ENCODE results near the gene ANO10.

DNA sequence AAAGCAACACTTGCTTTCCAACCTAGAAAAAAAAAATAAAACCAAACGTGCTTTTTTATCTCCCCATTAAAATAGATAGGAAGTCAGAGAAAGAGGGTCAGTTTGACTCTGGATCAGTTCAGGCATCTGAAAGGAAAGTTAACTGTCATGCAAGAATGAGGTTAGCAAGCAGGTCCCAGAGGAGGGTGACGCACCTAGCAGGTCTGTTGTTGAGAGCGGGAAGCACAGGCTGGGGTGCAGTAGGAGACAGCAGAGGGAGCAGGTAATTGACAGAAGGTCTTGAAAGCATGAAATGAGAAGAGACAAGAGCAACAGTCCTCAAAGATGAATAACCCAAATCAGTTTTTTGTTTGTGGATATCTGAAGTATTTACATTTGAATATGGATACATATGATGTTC, 82.5 kb downstream of the ANO10 start:
- TF ChIP-seq, protein P1, sequence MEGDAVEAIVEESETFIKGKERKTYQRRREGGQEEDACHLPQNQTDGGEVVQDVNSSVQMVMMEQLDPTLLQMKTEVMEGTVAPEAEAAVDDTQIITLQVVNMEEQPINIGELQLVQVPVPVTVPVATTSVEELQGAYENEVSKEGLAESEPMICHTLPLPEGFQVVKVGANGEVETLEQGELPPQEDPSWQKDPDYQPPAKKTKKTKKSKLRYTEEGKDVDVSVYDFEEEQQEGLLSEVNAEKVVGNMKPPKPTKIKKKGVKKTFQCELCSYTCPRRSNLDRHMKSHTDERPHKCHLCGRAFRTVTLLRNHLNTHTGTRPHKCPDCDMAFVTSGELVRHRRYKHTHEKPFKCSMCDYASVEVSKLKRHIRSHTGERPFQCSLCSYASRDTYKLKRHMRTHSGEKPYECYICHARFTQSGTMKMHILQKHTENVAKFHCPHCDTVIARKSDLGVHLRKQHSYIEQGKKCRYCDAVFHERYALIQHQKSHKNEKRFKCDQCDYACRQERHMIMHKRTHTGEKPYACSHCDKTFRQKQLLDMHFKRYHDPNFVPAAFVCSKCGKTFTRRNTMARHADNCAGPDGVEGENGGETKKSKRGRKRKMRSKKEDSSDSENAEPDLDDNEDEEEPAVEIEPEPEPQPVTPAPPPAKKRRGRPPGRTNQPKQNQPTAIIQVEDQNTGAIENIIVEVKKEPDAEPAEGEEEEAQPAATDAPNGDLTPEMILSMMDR (IDR thresholded peaks at IDR 0.05), result no peak
- TF ChIP-seq POLR2A (IDR thresholded peaks at IDR 0.05), result no peak
- no peak for TF ChIP-seq POLR2AphosphoS5 (IDR thresholded peaks at IDR 0.05)
